Measurements from ENCODE around the gene PECR. TPM values are rescaled to one million over a fixed set of nuclear protein-coding genes. Genes with fewer than 3 reads are reported as not detected.

PECR gene
- total RNA-seq, 1 donor from 2014 or later = 6.0 TPM

DNA sequence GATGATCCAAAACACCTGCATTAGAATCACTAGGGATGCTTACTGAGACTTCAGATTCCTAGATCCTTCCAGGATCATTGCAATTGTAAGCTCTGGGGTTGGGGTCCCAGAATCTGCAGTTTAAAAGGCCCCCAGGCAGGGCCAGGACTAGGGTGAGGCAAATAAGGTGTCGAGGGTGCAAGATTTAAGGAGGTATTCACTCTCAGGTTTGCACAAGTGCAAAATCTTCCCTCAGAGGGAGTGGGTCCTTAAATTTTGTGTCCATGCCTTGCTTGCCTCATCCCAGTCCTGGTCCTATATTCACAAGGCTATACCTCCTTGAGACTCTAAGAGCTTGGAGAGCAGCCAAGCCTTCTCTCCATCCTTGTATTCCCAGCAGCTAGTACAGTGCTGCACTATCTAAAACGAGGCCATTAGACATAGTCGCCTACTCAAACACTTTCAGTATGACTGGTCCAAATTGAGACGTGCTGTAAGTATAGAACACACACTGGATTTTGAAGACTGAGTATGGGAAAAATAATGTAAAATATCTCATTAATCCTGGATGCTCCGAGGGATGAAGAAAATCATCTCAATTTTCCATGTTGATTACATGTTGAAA lies 36.6 kb downstream of the PECR start:
- intact Hi-C loops (cut with DNase I) = no loop called here
- no peak for DNase-seq
- ATAC-seq (ENCODE audit: poor library complexity) = no peak

DNA sequence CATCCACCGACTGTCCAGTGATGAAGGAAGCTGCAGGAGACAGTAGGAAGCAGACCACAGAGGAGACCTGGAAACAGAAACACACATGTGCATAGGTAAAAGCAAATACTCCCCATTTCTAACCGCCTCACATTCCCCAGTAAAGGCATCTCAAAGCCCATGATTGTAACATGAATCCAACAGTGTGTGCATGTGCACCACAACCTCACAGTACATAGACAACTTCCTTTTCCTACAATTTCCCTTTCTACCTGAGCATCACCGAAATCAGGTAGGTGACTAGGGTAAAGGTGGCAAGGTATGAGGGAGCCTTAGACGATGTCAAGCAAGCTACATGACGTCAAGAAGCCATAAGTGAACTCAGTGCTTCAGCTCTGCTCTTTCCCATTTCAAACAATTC lies 37.7 kb downstream of the PECR start:
- intact Hi-C loops (cut with DNase I) = no loop called here
- DNase-seq (no peak), ATAC-seq (ENCODE audit: poor library complexity) (no peak)

DNA sequence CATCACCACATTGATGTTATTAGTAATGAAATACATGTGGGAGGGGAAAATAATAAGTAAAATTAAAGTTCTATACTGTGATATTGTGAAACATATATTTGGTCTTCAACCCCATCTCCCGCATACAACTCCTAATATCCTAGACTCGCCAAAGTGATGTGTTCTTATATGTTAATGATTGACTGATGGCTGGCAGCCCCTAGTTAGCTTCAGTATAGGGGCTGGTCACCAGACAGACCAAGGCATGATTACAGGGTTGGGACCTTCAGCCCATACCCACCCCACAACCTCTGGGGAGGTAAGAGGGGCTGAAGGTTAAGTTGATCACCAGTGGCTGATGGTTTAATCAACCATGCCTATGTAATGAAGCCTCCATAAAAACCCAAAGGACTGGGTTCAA lies 40.2 kb downstream of the PECR start:
- no peak for ATAC-seq (ENCODE audit: poor library complexity)

DNA sequence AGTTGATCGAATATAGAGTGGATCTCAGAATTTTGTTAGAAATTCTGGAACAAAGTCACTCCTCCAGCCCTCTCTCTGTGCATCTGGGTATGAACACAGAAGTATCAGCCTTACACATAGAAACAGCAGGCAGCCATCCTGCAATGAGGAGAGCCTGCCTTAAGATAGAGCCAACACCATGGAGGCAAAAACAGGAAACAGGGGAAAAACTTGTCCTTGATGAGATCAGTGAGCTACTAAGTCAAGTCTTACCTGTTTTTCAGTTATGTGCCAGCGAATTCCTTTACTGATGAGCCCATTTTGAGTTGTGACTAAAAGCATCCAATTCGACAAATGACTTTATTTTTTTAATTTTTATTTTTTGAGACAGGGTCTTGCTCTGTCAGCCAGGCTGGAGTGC lies 41.7 kb downstream of the PECR start:
- ATAC-seq (ENCODE audit: poor library complexity) = no peak
- intact Hi-C loops (cut with DNase I) = loop anchor here (2.0 kb wide), 1 partner anchor 21 kb away; no protein-coding TSS in a partner anchor
- no peak for DNase-seq

More for the DNA sequence above, 40.2 kb downstream of the PECR start:
- no peak for DNase-seq
- intact Hi-C loops (cut with DNase I) = loop anchor here (2.0 kb wide), 1 partner anchor 19 kb away; no protein-coding TSS in a partner anchor

DNA sequence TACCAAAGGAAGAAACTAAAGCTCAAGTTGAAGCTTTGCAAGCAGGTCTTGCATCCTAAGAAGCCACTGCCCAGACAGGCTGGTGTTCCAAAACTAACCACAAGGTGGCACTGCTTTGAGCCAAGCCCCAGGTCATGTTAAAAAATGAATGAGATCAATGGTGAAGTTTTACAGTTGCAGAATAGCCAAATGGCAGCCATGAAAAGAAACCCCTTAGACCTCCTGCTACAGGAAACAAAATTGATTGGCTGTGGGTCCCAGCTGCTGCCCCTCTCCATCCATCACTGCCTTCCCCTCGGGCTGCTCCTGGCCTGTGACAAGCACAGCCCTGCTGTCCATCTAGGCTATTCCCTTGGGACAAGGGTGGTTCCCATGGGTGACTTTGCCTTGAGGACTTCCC lies 47.5 kb downstream of the PECR start:
- ATAC-seq (ENCODE audit: poor library complexity) = peak; percentile 79
- peak; percentile 64 for DNase-seq

DNA sequence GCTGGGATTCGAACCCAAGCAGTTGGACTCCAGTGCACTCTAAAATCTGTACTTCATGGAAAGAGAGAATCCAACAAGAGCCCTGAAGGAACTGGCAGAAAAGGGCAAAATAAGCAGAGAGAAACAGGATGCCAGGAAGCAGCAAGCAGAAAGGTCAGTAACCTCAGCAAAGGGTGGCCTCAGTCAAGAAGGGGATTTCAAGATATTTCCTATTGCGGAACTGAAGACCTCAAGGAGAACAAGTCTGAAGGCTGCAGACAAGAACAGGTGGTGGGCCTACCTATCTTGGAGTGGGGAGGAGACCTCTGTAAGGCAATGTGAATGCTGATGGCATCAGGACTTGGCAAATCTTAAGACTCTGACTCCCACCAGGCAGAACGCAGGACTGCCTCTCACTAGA lies 48.2 kb downstream of the PECR start:
- intact Hi-C loops (cut with DNase I) = no loop called here
- DNase-seq (no peak), ATAC-seq (ENCODE audit: poor library complexity) (no peak)

More for the DNA sequence above, 47.5 kb downstream of the PECR start:
- intact Hi-C loops (cut with DNase I) = no loop called here

DNA sequence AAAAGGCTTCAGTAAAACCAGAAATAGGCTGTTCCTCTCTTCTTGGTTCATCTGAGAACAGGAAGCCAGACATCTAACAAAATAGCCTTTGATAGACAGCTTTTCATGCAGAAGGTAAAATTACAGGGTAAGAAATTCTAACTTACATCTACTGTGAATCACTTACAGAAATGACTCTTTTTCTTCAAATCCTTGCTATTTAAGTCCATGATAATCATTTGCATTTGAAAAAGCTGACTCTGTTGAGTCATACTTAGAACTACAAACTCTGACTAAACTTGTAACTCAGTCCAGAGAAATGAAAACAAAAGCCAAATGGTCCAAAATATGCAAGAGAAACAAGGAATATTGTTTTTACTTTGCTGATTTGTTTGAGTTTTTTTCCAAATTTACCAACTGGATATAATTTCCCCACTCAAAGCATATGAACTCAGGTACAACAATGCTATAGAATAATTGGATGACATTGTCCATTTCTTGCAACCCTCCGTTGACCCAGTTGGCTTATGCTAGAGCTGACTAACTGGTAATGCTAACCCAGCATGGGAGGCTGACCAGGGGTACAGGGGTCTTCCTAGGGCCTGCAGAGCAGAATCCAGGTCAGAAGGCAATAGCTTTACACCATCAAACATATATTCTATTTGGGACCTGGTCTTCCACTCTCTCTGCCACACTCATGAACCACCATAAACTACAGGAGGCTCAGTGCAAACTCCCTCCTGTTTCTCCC lies 49.5 kb downstream of the PECR start:
- ATAC-seq (ENCODE audit: poor library complexity) = no peak
- intact Hi-C loops (cut with DNase I) = no loop called here

DNA sequence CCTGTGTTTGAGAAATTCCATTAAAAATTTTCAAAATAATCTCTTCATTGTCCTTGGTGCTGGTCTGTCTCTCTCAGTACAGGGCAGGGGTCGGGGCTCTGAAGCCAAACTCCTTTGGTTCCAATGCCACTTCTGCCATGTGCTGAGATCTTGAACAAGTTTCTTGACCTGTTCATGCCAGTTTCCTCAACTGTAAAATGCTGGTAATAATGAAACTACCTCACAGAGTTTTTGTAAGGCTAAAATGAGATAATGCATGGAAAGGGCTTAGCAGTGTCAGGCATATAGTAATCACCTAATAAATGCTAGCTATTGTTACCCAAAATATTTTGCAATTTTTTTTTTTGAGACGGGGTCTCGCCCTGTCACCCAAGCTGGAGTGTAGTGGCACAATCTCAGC lies 51.4 kb downstream of the PECR start:
- ATAC-seq (ENCODE audit: poor library complexity) (no peak), DNase-seq (no peak)
- intact Hi-C loops (cut with DNase I) = no loop called here

More for the DNA sequence above, 49.5 kb downstream of the PECR start:
- DNase-seq = no peak

DNA sequence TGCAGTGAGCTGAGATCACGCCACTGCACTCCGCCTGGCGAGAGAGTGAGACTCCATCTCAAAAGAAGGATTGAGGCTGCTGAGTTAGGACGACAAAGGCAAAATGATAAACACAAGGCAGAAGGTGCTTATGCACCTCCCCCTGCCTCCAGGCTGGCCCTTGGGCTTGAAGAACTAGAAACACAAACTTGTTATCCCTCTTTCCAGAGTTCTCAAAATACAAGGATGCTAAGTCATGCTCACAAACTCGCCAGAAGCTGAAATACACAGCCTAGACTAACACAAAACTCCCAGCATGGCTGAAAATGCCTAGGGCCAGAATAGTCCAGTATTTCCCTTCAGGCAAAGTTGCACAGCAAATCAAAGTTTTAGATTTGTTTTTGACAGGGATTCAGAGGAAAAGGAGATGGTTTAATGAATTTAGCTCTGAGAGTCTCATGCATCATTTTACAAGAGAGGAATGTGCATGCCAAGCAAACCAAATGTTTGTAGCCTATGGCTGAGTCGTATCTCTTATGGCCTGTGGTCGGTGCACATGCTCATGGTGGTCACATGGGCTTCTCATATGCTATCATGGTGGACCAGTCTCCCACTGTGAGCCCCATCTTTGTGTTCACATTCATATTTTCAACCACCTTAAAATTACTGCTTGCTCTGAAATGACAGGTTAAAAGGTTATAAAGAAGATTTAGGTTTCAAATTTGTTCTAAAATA lies 52.0 kb downstream of the PECR start:
- intact Hi-C loops (cut with DNase I) = no loop called here
- DNase-seq = no peak

DNA sequence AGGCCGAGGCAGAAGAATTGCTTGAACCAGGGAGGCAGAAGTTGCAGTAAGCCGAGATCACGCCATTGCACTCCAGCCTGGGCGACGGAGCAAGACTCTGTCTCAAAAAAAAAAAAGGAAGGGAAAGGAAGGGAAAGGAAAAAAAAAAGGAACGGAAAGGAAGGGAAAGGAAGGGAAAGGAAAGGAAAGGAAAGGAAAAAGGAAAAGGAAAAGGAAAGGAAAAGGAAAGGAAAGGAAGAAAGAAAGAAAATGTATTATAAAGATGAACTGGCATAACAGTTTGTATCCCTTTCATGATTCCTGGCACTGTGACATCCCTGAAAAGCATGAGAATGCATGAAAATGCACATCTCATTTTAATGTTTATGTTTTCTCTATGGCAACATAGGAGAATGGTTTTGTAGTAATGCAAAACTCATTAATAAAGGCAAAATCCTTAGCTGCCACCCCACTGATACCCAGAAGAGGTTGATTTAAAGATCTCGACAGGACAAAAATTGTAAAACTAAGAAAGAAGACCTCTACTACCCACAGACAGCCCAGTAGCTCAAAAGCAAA lies 56.8 kb downstream of the PECR start:
- intact Hi-C loops (cut with DNase I) = no loop called here
- ATAC-seq (ENCODE audit: poor library complexity) (no peak), DNase-seq (no peak)

More for the DNA sequence above, 52.0 kb downstream of the PECR start:
- ATAC-seq (ENCODE audit: poor library complexity) = no peak

DNA sequence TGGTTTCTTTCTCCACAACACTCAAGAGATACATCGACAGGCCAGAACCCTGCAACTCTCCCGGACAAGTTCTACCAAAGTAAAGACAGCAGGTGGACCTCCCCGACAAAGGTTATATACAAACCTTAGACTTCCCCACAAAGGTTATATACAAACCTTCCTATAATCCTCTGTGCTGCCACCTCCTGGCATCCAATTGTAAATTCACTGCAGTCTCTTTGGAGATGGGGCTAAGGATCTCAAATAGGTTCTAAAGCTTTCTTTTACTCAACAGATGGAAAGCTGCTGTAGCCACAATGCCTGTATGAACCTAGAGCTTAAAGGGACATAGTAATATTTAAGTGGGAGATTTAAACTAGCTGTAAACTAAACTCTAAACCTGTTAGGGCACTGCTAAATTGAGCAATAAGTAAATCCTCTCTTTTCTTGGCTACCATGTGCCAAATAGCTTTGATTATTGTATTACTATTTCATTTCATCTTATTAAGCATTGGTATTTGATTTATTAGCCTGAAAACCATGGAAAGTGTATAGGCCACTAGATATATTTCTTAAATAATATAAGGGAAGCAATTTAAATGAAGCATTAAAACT lies 58.5 kb downstream of the PECR start:
- intact Hi-C loops (cut with DNase I) = no loop called here
- ATAC-seq (ENCODE audit: poor library complexity) (no peak), DNase-seq (no peak)

DNA sequence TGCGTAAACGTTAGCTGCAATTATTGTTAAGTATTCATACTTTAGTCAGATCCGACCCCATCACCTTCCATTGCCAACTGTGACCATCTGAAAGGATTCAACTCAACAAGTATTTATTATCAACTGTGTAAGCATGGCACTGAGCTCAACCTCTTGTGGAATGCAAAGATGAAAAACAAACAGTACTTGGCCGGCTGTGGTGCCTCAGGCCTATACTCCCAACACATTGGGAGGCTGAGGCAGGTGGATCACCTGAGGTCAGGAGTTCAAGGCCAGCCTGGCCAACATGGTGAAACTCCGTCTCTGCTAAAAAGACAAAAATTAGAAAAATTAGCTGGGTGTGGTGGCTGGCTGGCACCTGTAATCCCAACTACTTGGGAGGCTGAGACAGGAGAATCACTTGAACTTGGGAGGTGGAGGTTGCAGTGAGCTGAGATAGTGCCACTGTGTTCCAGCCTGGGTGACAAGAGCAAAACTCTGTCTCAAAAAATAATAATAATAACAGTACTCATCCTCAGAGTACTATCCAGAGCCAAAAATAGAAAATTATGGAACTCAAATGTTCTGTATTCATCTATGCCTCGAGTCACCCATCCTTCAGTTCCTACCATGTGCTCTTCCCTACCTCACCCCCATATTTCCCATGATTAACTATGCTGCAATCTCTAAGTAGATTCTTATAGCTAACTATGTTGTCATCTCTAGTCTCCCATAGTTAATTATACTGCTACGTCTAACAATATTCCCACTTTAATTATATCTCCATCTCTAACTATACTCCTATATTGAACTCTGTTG lies 59.6 kb downstream of the PECR start:
- ATAC-seq (ENCODE audit: poor library complexity) (no peak), DNase-seq (no peak)
- intact Hi-C loops (cut with DNase I) = no loop called here

DNA sequence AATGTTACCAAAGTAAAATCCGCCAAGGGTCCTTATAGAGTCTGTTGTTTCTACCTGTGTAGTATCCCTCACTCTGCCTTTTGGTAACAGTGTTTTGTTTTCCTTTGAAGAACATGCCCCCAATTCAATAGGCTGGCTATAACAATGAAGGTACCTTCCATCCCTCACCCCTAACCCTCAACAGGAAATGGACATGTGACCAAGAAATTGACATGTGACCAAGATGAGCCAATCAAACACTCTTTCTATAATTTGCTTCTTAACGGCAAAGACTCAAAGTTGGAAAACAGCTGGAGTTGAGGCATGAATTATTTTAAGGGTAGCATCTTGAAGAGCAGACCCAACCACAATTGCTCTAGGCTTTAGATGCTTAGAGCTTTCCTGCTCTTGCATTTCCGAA lies 62.9 kb downstream of the PECR start:
- DNase-seq = no peak
- intact Hi-C loops (cut with DNase I) = no loop called here
- no peak for ATAC-seq (ENCODE audit: poor library complexity)

DNA sequence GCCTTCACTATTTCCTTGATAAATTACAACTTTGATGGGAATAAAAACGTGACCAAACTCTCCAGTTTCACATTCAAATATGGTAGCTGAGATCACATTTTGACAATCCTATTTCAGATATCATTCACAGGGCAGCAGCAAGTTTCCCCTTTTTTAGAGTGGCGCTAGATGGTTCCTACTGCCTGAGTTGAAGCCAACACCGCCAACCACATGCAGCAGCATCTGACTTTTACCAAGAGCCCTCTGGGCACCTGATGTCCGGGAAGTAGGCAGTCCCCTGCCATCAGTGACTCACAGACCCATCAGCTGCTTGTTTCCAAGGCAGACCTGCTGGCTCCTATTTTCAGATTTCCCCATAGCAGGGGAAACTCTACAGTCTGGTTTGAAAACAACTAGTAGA lies 64.2 kb downstream of the PECR start:
- no peak for ATAC-seq (ENCODE audit: poor library complexity)
- DNase-seq = no peak
- intact Hi-C loops (cut with DNase I) = no loop called here

DNA sequence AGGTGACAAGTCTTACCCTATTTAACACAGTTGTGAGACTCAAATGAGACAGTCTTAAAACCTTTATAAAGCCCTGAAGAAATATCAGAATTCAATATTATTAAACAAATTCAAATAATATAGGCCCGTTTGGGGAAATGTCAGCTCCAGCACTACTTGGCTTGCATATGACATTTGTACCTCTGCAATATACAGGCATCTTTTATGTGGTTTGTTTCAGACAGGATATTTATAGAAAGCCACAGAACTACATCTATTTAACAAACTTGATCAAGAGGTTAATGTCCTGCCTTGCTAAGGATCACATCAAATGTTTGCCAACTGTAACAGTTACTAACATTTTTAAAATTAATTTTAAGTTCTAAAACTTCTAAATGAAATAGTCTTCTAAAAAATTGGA lies 65.0 kb downstream of the PECR start:
- DNase-seq (no peak), ATAC-seq (ENCODE audit: poor library complexity) (no peak)
- intact Hi-C loops (cut with DNase I) = no loop called here

DNA sequence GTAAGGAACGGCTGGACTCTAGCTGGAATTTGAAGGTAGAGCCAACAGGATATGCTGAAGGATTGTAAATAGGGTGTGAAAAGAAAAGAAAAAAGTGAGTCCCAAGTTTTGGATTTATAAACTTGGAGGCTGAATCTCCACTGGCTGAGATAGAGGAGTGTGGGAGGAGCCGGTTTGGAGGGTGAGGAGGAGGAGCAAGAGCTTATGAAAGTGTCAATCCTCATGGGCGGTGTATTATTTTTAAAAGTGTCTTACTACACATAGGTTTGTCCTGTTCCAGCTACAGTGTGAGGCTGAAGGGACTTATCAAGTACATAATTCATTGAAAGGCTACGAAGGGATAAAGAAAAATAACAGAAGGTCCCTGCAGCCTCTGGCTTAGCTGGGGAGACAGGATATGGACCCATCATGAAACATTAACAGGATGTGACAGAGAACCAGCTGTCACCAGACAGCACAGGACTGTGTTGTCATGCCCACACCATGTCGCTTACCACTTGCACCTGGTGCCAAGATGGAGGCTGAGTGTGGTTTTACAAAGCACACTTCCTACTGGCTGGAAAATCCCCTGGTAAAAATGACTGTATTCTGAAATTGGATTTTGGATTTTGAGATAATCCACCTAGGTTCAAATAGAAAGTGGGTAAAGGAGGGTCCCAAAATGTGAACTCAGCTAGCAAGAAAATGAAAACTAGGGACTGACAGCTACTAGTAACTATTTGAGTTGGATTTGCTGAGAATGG lies 65.7 kb downstream of the PECR start:
- ATAC-seq (ENCODE audit: poor library complexity) = no peak
- DNase-seq = no peak
- intact Hi-C loops (cut with DNase I) = no loop called here

DNA sequence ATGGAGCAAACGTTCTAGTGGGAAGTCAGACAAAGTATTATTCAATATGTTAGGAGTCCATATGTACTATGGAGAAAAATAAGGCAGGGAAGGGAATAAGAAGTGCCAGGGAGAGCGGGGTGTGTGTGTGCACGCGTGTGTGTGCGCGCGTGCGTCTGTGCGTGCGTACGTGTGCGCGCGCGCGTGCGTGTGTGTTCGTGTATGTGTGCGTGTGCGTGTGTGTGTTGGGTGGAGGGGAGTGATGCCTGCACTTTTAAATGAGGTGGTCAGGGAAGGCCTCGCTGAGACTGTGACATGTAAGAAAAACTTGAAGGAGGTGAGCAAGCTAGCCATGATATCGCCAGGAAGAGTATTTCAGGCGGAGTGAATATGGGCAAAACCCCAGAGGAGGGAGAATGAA lies 66.6 kb downstream of the PECR start:
- ATAC-seq (ENCODE audit: poor library complexity) (no peak), DNase-seq (no peak)
- intact Hi-C loops (cut with DNase I) = no loop called here

DNA sequence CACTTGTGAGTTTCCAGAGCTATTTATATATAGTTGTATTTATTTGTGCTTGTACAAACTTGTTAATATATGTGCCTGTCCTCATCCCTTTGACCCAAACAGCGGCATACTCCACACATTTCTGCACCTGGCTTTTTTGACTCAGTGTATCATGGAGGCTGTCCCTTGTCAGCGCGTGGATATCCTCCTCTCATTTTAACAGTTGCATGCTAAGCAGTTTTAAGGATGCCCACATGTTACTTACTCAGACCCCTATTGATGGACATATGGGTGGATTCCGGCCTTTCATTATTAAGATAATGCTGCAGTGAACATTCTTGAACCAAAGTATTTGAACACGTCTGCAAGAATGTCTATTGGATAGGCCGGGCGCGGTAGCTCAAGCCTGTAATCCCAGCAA lies 67.6 kb downstream of the PECR start:
- ATAC-seq (ENCODE audit: poor library complexity) (no peak), DNase-seq (no peak)
- intact Hi-C loops (cut with DNase I) = no loop called here

All from Right ventricle myocardium superior (tissue), 1 donor.